Hematopoietic multipotent progenitor cell treated with erythropoietin and hydrocortisone succinate and interleukin-3 and kit ligand, for 4 days (in vitro differentiated cells): Measurements from ENCODE around the gene EXOSC9.

Source experiments
- DNase-seq: peaks from one replicate; pipeline ENCODE4 v3.0.0-alpha.2; 2015

EXOSC9 gene

DNA sequence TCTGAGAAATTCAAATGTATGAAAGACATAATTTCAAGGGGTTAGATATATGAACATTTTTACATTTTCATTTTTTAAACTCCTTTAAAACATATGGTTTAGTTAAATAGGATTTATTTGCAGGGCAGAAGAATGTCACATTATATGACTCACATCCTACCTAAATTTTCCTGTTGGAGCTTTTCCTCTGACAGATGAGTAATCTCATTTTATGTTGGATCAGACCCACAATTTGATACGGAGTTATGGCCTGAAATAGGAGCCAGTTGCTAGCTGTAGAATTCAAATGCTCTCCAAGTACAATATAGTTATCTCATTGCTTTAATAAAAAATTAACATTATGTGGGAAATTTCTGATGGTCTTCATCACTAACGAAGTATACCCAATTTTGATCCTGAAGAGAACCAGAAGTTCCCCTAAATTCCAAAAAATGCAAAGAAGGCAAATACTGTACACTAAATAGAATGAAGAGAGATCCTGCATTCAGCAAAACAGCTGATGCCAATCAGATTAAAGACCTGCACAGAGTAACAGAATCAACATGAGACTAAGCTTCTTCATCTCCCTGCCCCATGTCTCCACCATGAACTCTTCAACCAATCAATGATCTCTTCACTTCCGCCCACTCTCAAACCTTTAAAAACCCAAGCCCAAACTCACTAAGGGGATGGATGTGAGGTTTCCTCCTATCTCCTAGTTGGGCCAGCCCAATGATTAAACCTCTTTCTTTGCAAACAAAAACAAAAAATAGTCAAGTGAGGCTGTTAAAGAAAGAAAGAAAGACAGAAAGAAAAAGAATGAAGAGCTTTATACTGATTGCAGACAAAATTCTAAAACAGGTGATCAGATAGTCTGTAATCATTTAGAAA lies 10.9 kb upstream of the EXOSC9 start:
- no peak for DNase-seq

- peak; percentile 85 for DNase-seq
These were observed 10.1 kb upstream of the EXOSC9 start for GRCh38 chr4:121790976-121791375.

DNA sequence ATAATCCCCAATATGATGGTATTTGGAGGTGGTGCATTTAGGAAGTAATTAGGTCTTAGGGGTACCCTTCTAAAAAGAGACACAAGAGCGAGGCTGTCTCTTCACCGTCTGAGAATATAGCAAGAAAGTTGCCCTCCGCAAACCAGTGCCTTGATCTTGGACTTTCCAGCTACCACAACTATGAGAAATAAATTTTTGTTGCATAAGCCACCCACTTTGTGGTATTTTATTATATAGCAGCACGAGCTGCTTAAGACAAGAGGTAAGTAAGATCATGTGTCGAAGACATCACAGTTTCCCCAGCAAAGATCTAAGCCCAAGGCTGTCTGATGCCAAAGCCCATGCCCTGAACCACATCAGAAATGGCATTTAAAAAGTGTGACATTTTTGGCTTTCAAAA lies 9.6 kb upstream of the EXOSC9 start:
- no peak for DNase-seq

DNA sequence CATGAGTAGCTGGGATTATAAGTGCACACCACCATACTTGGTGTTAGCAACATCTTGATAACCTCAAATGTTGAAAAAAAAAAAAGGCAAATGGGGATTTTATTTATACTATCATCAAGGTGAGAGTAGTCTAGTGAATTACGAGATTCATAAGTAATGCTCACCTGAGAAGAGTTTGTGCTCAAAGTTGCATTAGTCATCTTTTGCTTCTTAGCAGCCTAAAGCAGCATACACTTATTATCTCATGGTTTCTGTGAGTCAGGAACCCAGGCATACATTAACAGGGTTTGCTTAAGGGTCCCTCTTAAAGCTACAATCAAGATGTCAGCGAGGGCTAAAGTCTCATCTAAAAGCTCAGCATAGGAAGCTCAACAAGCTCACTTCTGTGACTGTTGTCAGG lies 8.2 kb upstream of the EXOSC9 start:
- DNase-seq: no peak

- peak; percentile 90 for DNase-seq
These were observed 6.5 kb upstream of the EXOSC9 start for GRCh38 chr4:121794505-121795188.

DNA sequence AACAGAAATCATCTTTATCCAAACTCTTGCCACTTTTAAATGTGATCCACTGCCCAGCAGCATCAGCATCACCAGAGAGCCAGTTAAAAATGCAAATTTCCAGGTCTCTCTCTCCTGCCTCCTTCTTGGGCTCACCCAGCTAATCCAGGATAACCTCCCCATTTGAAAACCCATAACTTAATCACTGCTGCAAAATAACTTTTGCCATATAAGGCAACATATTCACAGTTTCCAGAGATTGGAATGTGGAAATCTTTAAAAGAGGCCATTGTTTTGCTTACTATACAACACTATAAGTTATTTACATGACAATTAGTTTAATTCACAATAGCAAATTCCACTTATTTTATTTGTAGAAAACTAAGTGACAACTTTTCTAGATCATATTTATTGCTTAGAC lies 4.8 kb upstream of the EXOSC9 start:
- DNase-seq: no peak

- DNase-seq: no peak
These were observed 1.8 kb upstream of the EXOSC9 start for GRCh38 chr4:121799208-121799823.

DNA sequence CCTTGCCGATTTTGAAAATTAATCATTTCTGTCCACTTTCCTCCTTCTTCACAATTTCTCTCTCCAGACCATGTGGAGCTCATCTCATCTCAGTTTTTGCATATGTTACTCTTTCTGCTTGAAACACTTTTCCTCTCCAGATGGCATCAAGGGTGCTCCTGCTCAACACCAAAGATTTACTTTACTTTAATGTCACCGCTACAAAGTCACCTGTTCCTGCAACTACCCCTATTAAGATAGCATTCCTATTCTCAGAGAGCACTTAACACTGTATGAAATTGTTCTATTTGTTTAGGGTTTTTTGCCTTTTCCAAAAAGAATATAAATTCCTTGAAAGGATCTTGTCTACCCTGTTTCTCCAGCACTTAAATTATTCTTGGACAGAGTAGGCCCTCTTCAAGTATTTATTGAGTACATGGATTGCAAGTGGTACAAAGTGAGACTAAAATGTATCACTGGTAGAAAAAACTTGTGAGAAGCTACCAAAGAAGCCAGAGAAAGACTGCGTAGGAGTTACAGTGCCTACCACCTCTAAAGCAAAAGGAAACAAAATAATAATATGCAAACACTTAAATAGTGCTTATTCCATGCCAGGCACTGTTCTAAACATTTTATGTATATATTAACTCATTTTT lies 1.1 kb upstream of the EXOSC9 start:
- no peak for DNase-seq

DNA sequence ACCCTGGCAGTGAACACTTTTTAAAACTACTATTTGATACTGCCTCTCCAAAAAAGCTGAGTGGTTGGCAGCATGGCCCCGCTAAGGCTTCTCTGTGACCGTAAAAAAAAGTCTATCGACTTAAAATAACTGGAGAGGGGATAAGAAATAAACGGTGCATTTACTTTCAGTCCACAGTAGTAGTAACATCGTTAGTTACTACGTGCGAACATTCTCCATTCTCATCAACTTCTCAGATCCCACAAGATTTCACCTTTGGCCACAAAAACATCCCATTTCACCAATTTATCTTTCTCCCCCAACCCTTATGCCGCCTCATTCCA lies 524 bp upstream of the EXOSC9 start:
- DNase-seq: no peak

- DNase-seq: no peak
These were observed 572 bp downstream of the EXOSC9 start for GRCh38 chr4:121801715-121802075.

DNA sequence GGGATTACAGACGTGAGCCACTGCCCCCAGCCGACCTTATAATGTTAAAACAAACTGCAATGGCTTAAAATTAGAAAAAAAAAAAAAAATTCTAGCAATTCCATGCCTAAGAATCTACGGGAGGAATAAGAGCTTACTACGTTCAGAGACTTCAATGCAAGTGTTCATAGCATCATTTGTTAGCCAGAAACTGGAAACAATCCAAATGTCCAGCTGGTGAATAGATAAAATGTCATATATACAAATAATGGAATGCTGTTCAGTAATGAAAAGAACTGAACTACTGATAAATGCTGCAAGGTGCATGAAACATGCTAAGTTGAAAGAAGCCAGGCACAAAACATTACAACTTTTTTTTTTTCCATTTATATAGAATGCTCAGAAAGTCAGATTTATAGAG lies 5.3 kb downstream of the EXOSC9 start:
- DNase-seq: no peak

DNA sequence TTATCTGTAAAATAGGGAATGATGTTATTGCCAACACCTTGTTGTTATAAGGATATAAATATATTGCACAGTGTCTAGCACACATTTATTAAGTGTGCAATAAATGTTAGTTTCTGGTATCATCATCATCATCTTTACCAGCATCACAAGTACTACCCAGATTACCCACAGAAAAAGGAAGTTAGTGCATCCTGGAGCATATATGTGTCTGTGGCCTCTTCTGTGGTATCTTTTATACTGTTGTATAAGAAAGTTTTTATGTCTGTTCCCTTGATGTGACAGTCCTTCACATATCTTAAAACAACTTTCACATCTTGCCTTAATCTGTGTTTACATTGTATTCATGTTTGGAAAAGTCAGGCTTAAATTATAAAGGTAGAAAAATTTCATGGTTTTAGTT lies 10.0 kb downstream of the EXOSC9 start:
- DNase-seq: peak; percentile 31

GRCh38 chr4:121814756-121815155 lies 13.6 kb downstream of the EXOSC9 start:
- no peak for DNase-seq

GRCh38 chr4:121817006-121817405 lies 15.9 kb downstream of the EXOSC9 start:
- no peak for DNase-seq

- no peak for DNase-seq
These were observed 16.6 kb downstream of the EXOSC9 start for GRCh38 chr4:121817701-121818100.

DNA sequence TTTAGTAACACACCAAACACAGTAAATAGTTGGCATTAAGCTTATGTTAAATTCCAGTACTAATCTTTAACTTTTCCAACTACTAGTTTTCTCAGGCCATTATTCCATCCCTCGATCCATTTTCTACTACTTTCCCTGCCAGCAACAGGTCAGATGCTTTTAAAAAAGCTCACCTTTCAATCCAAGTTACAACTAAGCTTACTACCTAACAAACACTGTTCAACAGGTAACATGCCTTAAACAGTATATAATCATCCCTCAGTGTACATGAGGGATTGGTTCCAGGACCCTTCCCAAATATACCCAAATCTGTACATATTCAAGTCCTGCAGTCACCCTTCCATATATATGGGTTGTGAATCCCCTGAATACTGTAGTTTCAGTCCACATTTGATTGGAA lies 17.1 kb downstream of the EXOSC9 start:
- DNase-seq: no peak

GRCh38 chr4:121819216-121819965 lies 18.3 kb downstream of the EXOSC9 start:
- no peak for DNase-seq

- DNase-seq: no peak
These were observed 20.9 kb downstream of the EXOSC9 start for GRCh38 chr4:121822047-121822446.

DNA sequence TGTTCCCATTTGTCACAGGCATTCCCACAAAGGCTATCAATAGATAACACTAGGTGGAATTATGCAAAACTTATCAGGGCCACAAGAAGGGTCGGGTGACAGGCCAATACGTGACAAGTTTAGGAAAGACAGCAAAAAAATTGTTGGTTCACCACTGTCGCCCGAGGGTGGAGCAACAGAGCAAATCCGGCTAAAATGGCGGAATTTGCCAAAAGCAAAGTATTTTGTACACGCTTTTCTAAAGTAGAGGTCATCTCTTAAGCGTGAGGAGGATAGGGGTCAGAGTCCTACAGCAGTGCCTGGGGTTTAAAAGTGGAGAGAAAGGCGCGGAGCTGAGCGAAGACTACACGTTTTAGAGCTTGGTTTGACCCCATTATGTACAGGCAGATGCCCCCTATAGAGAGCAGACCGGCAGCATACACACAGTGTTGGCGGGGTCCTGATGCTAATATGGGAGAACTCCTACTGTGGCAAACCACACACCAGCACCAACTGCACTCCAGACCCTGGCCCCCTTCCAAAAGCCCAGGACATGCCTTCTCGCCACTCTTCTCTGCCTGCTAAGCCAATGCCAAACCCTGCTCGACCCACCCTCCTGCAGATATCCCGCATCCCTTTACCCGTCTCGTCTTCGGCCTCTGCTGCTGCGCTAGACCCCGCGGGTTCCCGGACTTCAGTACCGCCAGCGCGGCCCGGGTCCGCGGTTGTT lies 21.8 kb downstream of the EXOSC9 start:
- peak; percentile 90 for DNase-seq

GRCh38 chr4:121823505-121824170 lies 22.5 kb downstream of the EXOSC9 start, which contains the start of gene CCNA2:
CCNA2 (minus strand) TSS chr4:121823883; CDS start chr4:121823628, 255 bp downstream.
- peak; percentile 99 for DNase-seq

GRCh38 chr4:121824171-121824527 lies 23.0 kb downstream of the EXOSC9 start:
- no peak for DNase-seq

DNA sequence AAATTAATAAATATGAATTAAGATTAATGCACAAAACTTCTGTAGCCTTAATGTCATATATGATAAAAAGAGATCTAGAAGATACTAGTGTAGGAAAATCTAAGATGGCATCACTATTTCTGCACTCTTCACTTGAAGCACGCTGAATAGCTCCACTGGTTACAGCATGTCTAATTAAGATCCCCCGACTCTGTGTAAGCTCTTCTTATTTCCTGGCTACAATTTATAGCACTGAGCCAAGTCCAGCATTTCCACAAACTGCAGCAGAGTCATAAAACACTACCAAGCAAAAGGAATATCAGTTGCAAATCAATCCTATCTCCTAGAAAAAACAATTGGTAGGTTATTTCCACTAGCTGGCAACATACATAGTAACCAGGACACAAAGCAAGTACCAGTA lies 23.8 kb downstream of the EXOSC9 start:
- DNase-seq: no peak
